IMR-90 (cell line): Measurements from ENCODE around the gene UTP3. TPM values are rescaled to one million over a fixed set of nuclear protein-coding genes. Genes with fewer than 3 reads are reported as not detected.

Experiments
- ATAC-seq: fragments of 200-7000 bp; cut with Tn5 transposase; 2 replicates; pipeline ENCODE4 v1.9.1; 2020; ENCODE audit warnings: low read depth, mild to moderate bottlenecking, moderate library complexity
- BruUV-seq: library from RNA; stranded (reverse); fragments of 400-500 nt; replicated peaks from 2 replicates; lab custom pipeline; 2021; lab: Mats Ljungman, UMichigan
- CTCF ChIA-PET: fragments of 300-600 bp; formaldehyde crosslinking; extraction: SDS; loops from one replicate; lab custom pipeline; 2021; ENCODE audit warnings: antibody characterized with exemption; lab: Yijun Ruan, JAX
- POLR2A ChIA-PET: fragments of 300-600 bp; sonication (Branson Sonifier 250); formaldehyde crosslinking; loops from one replicate; lab custom pipeline; 2022; ENCODE audit warnings: antibody characterized with exemption; ENCODE audit not compliant: unreplicated experiment; lab: Charles Lee
- DNase-seq: peaks from one replicate; pipeline ENCODE4 v3.0.0; 2013
- H2AFZ ChIP-seq: replicated peaks from 2 replicates; pipeline ENCODE3; 2013; ENCODE audit warnings: low read length, mild to moderate bottlenecking; ENCODE audit not compliant: poor library complexity
- H2AK5ac ChIP-seq: 2 replicates; pipeline ENCODE4 v1.6.1; 2013; ENCODE audit warnings: low read depth, low read length, inconsistent platforms
- H2AK9ac ChIP-seq: replicated peaks from 2 replicates; pipeline ENCODE3; 2013; ENCODE audit warnings: mild to moderate bottlenecking, low read depth, low read length, moderate library complexity; ENCODE audit not compliant: poor library complexity
- H2BK120ac ChIP-seq: 2 replicates; pipeline ENCODE4 v1.6.1; 2013; ENCODE audit warnings: low read depth, low read length, inconsistent platforms
- H2BK15ac ChIP-seq: 3 replicates; pipeline ENCODE4 v1.6.1; 2013; ENCODE audit warnings: low read depth, low read length, inconsistent platforms
- H2BK20ac ChIP-seq: 2 replicates; pipeline ENCODE4 v1.6.1; 2013; ENCODE audit warnings: low read depth, mild to moderate bottlenecking, inconsistent platforms, low read length, moderate library complexity
- H2BK5ac ChIP-seq: 2 replicates; pipeline ENCODE4 v1.6.1; 2013; ENCODE audit warnings: mild to moderate bottlenecking, low read depth, low read length, inconsistent platforms; ENCODE audit not compliant: poor library complexity, severe bottlenecking
- H3K14ac ChIP-seq: replicated peaks from 2 replicates; pipeline ENCODE4 v1.6.1; 2013; ENCODE audit warnings: low read depth, low read length, inconsistent platforms
- H3K18ac ChIP-seq: 2 replicates; pipeline ENCODE4 v1.6.1; 2013; ENCODE audit warnings: low read depth, low read length, control low read depth
- H3K23ac ChIP-seq: 2 replicates; pipeline ENCODE4 v1.6.1; 2013; ENCODE audit warnings: low read depth, low read length, inconsistent platforms
- H3K27ac ChIP-seq: 2 replicates; pipeline ENCODE4 v1.5.1; 2013; ENCODE audit warnings: mild to moderate bottlenecking, control low read depth, low read length; ENCODE audit not compliant: insufficient read depth
- H3K27me3 ChIP-seq: 2 replicates; pipeline ENCODE4 v1.6.1; 2013; ENCODE audit warnings: low read length; ENCODE audit not compliant: control insufficient read depth, insufficient read depth
- H3K36me3 ChIP-seq: 2 replicates; pipeline ENCODE4 v1.6.1; 2013; ENCODE audit warnings: low read length, mixed read lengths; ENCODE audit not compliant: control insufficient read depth, insufficient read depth
- H3K4ac ChIP-seq: 2 replicates; pipeline ENCODE4 v1.6.1; 2013; ENCODE audit warnings: low read depth, low read length, inconsistent platforms
- H3K4me1 ChIP-seq: 2 replicates; pipeline ENCODE4 v1.6.1; 2013; ENCODE audit warnings: low read length, mixed read lengths; ENCODE audit not compliant: control insufficient read depth, insufficient read depth
- H3K4me2 ChIP-seq: 2 replicates; pipeline ENCODE4 v1.6.1; 2013; ENCODE audit warnings: low read depth, mild to moderate bottlenecking, control low read depth, low read length, moderate library complexity
- H3K4me3 ChIP-seq: 2 replicates; pipeline ENCODE4 v1.5.1; 2013; ENCODE audit warnings: low read depth, mild to moderate bottlenecking, control low read depth, low read length, moderate library complexity; ENCODE audit not compliant: insufficient read depth
- H3K56ac ChIP-seq: 2 replicates; pipeline ENCODE4 v1.6.1; 2013; ENCODE audit warnings: low read length, inconsistent platforms; ENCODE audit not compliant: insufficient read depth; ENCODE audit errors: extremely low read depth
- H3K79me1 ChIP-seq, 2 experiments: 2 replicates each; pipeline ENCODE4 v1.6.1; 2013; ENCODE audit warnings: low read length in 2 of 2, inconsistent platforms in 1 of 2, low read depth in 1 of 2
- H3K9ac ChIP-seq: 2 replicates; pipeline ENCODE4 v1.6.1; 2013; ENCODE audit warnings: low read depth, low read length, control low read depth
- H3K9me1 ChIP-seq: 2 replicates; pipeline ENCODE4 v1.6.1; 2013; ENCODE audit warnings: low read length, inconsistent platforms; ENCODE audit not compliant: insufficient read depth
- H3K9me3 ChIP-seq: 2 replicates; pipeline ENCODE4 v1.6.1; 2013; ENCODE audit warnings: low read length; ENCODE audit not compliant: control insufficient read depth, insufficient read depth
- H4K20me1 ChIP-seq: 2 replicates; pipeline ENCODE4 v1.6.1; 2013; ENCODE audit warnings: low read length, inconsistent platforms; ENCODE audit not compliant: insufficient read depth
- H4K5ac ChIP-seq: 2 replicates; pipeline ENCODE4 v1.6.1; 2013; ENCODE audit warnings: mild to moderate bottlenecking, low read depth, low read length, control low read depth
- H4K8ac ChIP-seq, 2 experiments: 2 replicates each; pipeline ENCODE4 v1.6.1; 2013; ENCODE audit warnings: low read depth in 2 of 2, low read length in 2 of 2, control low read depth in 1 of 2, inconsistent platforms in 1 of 2
- H4K91ac ChIP-seq: 2 replicates; pipeline ENCODE4 v1.6.1; 2013; ENCODE audit warnings: low read depth, low read length, inconsistent platforms; ENCODE audit not compliant: insufficient read depth
- BHLHE40 ChIP-seq: fragments of 150-350 bp; IDR thresholded peaks from 2 replicates; pipeline ENCODE4 v1.6.1; 2016; ENCODE audit warnings: mild to moderate bottlenecking, low read depth, low read length
- CEBPB ChIP-seq: IDR thresholded peaks from 2 replicates; pipeline ENCODE4 v1.6.1; 2012; ENCODE audit warnings: low read depth, low read length, improper control_type of control experiment
- SMC3 ChIP-seq: fragments of 150-350 bp; IDR thresholded peaks from 2 replicates; pipeline ENCODE4 v1.6.1; 2016; ENCODE audit warnings: low read depth, mild to moderate bottlenecking, antibody characterized with exemption, low read length, moderate library complexity
- WGBS, 2 experiments: methylation state at CpG; one replicate each; pipeline versions ENCODE4 v1.1.5 to v1.1.7; 2013; ENCODE audit warnings: missing lambda C conversion rate in 2 of 2; ENCODE audit not compliant: insufficient read length in 1 of 2; ENCODE audit errors: extremely low coverage in 2 of 2; 5-methylcytosine and 5-hydroxymethylcytosine counted together
- dilution Hi-C: fragments of 300-500 bp; cut with HindIII; formaldehyde crosslinking; loops from one replicate; pipeline ENCODE4 v1.14.3; 2018; ENCODE audit warnings: low sequenced_read_pairs; ENCODE audit not compliant: unreplicated experiment
- in situ Hi-C: fragments of 300-500 bp; cut with MboI; formaldehyde crosslinking; loops from 3 replicates; pipeline ENCODE4 v1.14.3; 2019; ENCODE audit warnings: low sequenced_read_pairs, inconsistent platforms, mixed read lengths
- intact Hi-C: fragments of 100-400 bp; cut with micrococcal nuclease; formaldehyde crosslinking; loops from 2 replicates; pipeline ENCODE4 v1.10.0; 2022
- polyA plus RNA-seq, 3 experiments: library from polyadenylated mRNA; depleted of rRNA; stranded (reverse); fragments of >200 nt; gene quantifications; 2 replicates each; pipeline ENCODE4 v1.2.3, GENCODE V29; 2012; ENCODE audit warnings: low replicate concordance in 1 of 3
- total RNA-seq: library from RNA; depleted of rRNA; stranded (reverse); fragments of >200 nt; gene quantifications from 2 replicates; pipeline ENCODE4 v1.2.3, GENCODE V29; 2012

UTP3 gene
- total and polyA plus RNA-seq, 2 of the 4 experiments (the other 2 are of a cell fraction) = 14.9 to 30.7 TPM

DNA sequence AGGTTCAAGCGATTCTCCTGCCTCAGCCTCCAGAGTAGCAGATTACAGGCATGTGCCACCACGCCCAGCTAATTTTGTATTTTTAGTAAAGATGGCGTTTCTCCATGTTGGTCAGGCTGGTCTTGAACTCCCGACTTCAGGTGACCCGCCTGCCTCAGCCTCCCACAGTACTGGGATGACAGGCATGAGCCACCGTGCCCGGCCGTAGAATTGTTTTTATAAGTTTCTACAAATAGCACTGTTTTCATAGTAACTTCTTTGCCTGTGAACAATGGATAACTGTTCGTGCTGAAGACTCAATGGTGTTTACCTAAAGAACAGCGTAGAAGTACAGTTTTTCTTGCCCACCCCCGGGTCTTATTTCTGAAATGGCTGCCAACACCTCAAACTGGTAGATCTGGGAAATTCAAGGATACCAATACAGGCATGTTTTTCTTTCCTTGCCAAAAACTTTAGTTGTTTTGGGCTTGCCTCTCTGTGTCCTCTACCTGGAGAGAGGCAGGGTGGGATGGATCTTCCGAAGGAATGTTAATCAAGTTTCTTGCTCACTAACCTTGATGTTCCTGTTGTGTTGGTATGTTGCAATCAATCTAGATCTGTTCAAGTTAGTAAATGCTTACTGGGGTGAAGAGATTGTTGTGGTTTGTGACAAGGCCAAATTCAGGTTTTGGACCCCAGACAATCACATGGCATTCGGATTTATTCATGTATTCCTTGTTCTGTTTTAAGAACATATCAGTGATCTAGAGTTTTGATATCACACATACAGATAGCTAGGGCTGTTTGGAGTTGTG is 30.7 kb downstream of the UTP3 start:
- Histone ChIP-seq H3K4me3 (no peak overlapping the region), H2AFZ (no peak overlapping the region), H3K27ac (no peak overlapping the region), H3K9ac (no peak overlapping the region), H3K14ac (no peak overlapping the region), H2BK5ac (no peak overlapping the region), H2BK15ac (no peak overlapping the region), H2AK9ac (no peak overlapping the region), H2BK120ac (no peak overlapping the region), H3K4me2 (no peak overlapping the region), H3K27me3 (no peaks in the 10 kb centered on the region), H4K5ac (no peak overlapping the region), H3K23ac (no peak overlapping the region), H3K56ac (0 out of 2 replicates have a peak overlapping the region, but pooled peaks have one; percentile 12), H3K79me1 (peaks cover 7 to 43% of the 10 kb centered on the region in 2 experiments), H3K4ac (no peak overlapping the region), H2AK5ac (no peak overlapping the region), H3K9me3 (no peaks in the 10 kb centered on the region), H3K4me1 (no peaks in the 10 kb centered on the region; the same call in 1 of the 2 replicates), H3K9me1 (peaks cover 4% of the 10 kb centered on the region), H3K36me3 (no peaks in the 10 kb centered on the region), H4K8ac (no peak overlapping the region), H4K91ac (no peak overlapping the region), H3K18ac (no peak overlapping the region), H2BK20ac (no peak overlapping the region), H4K20me1 (no peaks in the 10 kb centered on the region; the same call in 1 of the 2 replicates)
- 90% methylated on average over 3 of the region's 13 CpGs; no CpG with 5 or more reads in 1 of the 2 experiments for WGBS, 2 experiments
- CTCF ChIA-PET = interaction anchor here (0.7 kb wide), 1 partner anchor 266 kb away, joined by 4 read pairs; no protein-coding TSS in a partner anchor
- dilution Hi-C loops (no loop called here), in situ Hi-C loops (no loop called here), intact Hi-C loops (no loop called here)
- no peak for DNase-seq
- ATAC-seq = no peak
- BruUV-seq = no TSS peak
- TF ChIP-seq SMC3 = no peak
- peak; percentile 76 for TF ChIP-seq CEBPB
- TF ChIP-seq BHLHE40 = no peak
- POLR2A ChIA-PET = no interaction called here
